GM18858 (cell line): ENCODE data around the gene BUD13.
A peak's percentile ranks its signal among the peaks of the same experiment; 100 is the strongest.

Source experiments
- ATAC-seq: cut with Tn5 transposase; IDR thresholded peaks from one replicate; pipeline ENCODE4 v1.9.1; 2021; ENCODE audit not compliant: unreplicated experiment

BUD13 gene

DNA sequence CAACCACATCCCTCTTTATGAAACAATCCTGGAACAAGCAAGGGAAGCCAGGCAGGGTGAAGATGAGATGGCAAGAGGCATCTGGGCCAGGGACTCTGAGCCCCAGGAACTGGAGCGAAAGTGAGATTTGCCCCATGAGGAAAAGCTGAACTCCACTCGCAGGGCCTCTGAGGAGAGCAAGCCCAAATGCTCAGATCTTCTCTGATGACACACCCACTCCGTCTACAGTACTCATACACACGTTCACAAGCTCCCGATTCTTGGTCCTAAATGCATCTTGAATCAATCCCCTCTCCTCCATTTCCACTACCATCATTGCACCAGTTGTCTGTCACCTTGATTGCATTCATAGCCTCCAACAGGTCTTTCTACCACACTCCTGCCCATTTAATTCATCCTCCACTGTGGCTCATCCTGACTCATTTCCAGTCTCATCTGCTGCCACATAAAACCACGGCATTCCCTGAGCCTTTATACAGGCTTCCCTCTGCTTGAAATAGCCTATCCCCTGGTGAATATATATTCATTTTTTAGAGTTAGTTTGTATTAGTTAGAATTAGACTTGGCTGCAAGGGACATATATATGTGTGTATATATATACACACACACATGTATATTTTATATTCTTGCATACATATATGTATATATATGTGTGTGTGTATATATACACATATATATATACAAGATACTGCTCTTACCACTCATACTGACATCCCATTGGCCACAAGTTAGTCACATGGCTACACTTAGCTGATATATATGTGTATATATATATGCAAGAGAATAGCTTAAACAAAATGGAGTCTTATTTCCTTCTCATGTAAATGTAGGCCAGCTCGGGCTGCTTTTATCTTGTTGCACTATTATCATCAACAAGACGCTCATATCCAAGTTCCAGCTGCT, 20.3 kb upstream of the BUD13 start:
- ATAC-seq, result no peak

DNA sequence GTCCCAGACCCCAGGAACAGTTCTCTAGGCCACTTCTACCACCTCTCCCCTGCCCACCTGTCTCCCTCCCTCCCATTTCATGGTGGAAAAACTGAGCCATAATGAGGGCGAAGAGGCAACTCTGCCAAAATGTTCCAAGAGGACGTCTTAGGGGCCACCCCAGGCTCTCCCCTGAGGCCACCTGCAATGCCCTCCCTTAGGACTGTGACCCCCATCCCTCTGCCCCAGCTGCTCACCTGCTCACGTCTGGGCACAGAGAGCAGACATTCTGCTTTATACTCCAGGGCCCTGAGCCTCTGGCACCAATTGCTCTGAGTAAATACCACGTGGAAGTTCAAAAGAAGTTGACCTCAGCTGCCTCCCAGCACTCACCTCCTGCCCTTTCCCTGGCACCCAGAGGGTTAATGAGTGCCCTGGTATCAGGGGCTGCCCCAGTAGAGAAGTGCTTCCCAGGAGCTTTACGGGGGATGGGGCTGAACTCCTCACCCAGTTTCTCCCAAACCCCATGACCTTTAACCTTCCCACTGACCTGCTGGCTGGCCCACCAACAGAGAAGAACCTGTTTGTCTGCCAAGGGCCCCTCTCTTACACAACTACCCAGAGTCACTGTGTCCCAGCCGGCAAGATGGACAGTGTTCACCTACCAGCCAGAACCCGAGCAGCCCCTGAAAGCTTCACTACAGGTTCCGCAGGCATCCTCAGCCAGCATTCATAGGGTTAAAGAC, 19.5 kb upstream of the BUD13 start:
- ATAC-seq, result no peak

DNA sequence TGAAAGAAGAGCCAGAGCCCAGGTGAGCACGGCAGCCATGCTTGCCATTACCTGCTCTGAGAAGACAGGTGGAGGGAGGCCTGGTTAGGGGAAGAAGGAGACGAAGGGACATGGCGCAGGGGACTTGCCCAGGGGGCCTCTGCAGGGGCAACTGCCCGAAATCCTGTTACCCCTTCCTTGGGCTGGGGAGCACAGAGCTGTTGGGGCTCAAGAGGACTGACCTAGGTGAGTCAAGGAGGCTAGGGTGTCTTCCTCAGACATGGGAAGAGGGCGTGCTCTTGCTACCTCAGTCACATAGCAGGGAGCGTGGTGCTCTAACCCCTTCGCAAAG, 19.0 kb upstream of the BUD13 start, which contains the start of gene APOA5:
TSS of gene APOA5 (minus strand) at position 67 of the 331 bp plus-strand sequence. CDS start at position 48, 19 bp downstream.
- no peak for ATAC-seq

DNA sequence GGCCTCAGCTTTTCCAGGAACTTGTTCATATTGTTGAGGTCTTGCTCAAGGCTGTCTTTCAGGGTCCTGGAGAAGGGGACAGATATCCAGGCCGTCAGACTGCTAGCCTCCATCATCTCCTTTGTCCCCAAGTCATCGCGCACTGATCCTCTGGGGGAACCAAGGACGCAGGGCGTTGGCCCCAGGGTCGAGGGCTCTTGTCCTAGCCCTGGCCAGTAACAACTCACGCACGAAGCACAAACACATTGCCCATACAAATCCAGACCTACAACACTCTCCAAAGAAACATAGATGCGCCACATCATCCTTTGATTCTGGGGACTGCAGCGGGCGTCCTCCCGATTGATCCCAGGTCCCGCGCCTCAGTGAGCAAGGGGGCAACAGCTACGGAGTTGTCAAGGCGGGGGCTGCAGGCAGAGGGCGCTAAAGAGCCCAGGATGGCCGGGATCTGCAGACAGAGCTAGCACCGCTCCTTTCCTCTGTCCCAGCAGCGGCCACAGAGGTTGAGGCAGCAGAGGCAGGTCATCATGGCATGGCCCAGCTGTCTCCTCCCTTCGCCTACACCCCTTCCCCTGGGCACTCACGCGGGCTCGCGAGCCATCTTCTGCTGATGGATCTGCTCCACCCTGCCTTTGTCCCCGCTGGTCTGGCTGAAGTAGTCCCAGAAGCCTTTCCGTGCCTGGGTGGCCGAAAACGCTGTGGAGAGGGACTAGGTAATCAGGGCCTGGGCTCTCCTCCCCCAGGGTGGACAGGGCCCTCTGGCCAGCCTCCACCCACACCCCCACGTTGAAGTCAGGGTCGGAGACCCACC, 18.4 kb upstream of the BUD13 start:
- ATAC-seq, result no peak

DNA sequence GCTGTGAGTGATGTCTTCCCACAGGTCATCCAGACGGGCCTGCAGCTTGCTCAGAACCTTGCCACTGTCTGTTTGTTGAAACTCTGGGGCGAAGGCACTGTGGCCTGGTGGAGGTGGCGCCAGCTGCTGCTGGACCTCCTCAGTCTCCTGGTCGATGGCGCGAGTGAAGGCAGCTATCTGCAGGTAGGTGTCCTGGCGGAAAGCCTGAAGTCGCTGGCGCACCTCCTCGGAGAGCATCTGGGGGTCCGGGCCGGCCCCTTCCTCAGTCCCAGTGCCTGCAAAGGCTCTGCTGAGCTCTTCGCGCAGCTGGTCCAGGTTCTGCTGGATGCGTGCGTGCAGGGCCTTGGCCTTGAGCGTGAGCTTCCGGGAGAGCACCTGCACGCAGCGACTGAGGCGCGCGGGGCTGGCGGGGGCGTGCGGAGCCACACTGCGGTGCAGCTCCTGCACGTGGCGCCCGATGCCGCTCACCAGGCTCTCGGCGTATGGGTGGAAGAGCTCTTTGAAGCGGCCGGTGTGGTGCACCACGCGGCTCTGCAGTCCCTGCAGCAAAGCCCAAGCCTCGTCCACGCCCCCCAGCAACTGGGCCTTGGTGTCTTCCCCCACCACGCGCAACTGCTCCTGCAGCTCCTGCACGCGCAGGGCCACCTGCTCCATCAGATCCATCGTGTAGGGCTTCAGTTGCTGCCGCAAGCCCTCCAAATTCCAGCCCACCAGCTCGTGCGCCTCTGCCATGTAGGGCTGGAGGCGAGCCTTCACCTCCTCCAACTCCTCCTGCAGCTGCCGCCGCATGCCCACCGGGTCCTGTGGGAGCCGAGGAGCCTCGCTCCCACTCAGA, 17.6 kb upstream of the BUD13 start:
- ATAC-seq, result no peak

DNA sequence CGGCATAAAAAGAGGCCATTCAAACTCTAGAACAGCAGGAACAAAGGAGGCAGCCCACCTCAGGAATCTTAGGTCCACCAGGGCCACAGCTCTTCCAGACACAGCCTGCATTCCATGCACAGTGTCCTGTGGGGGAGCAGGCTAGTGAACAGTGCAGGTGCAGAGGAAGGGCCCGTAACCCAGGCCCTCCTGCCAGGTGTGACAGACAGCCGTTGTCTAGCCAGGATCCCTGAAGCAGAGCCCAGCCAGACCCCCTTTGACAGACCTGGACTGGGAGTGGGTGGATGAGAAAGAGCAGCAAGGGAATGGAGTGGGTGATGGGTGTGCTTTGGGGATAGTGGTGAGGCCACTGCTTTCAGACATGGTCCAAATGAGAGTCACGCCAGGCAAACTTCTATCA, 16.2 kb upstream of the BUD13 start:
- ATAC-seq, result no peak

DNA sequence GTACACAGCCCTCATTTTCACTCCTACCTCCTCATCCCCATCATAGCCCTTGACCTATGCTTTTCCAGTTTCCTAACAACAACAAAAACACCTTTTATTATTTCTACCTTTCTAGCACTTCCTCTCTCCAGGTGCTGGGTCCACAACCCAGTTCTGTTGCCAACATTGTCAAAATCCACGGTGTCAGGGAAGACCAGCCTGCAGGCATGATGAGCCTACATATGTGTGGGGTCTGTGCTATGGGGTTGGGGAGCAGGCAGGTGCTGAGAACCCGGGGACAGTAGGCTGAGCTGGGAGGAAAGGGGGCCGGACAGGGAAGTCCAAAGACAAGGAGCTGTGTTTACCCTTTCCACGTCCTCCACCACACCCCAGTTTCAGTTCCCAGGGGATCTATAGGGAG, 15.7 kb upstream of the BUD13 start:
- no peak for ATAC-seq

DNA sequence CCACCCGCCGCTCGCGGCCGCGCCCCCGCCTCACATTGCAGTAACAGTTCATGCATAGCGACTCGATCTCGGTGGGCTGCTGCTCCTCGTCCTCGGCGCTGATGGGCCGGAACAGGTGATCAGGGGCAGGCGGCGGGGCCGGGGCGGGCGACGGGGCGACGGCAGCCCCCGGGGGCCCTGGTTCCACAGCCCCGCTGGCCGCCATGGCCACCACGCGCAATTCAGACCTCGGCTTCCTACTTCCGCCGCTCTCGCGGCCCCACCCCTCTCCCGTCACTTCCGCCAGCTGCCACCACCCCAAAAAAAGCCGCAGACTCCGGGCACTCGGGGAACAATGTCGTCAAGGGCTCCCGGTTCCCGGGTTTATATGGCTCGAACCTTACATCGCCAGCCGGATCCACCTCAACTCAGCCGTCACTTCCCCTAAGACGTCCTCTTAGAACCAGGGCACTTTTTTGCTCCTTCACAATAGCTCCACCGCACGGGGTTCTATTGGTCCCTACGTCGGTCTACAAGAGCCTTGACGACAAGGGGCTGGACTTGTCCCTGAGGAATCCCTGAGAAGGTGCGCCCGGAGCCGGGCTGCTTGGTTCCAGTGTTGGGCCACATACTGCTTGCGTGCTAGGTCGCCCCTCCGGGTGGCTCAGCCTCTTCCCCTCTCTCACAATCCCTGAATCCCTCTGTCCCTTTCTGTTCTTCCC, 15.1 kb upstream of the BUD13 start, which contains the start of gene ZPR1:
TSS of gene ZPR1 (minus strand) at position 238 of the 701 bp plus-strand sequence. CDS start at position 205, 33 bp downstream.
- peak; percentile 68 for ATAC-seq

DNA sequence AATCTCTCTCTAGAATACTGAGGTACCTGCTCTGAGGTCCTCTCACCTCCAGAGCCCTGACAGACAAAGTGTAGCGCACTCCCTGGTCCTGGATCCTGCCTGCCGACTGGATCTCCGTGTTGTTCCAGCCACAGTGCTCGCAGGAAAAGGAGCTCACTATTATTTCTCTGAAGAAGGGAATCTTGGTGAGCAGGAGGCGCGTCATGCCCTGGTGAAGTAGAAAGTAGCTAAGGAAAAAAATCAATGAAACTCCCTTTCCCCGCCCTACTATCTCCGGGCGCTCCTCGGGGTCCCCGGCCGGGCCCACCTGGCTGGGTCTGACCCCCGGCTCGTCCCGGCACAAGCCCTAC, 14.6 kb upstream of the BUD13 start:
- ATAC-seq, result no peak

DNA sequence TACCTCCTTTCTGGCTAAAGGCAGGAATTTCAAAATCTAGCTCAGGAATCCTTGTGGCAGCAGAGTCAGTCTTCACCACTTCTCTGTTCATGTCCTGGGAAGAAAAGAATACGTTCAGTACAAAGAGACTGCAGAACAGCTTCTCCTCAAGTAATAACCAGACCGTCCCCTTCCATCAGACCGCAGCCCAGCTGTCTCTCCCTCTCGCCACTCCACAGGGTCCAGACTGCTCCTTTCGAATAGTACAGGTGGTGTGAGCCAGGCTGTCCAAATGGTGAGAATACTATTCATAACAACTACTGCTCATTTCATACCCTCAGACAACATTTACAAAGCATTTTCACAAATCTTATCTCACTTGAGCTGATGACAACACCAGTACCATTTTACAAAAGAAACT, 14.2 kb upstream of the BUD13 start:
- ATAC-seq, result no peak

DNA sequence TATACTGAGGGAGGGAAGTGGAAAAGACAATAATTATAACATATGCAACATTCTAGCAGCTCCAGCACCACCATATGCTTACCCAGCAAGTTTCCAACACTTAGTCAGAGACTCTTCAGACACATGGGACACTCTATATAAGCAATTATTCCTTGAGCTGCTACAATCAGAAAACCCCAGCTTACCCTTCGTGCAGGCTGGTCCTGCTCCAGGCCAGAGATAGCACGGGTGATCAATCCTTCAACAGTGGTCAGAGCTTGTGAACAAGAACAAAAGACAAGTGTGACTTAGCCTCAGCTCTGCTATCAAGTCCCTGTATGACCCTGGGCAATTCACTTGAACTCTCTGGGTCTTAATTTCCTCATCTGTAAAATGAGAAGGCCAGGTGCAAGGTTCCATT, 13.5 kb upstream of the BUD13 start:
- ATAC-seq, result no peak

DNA sequence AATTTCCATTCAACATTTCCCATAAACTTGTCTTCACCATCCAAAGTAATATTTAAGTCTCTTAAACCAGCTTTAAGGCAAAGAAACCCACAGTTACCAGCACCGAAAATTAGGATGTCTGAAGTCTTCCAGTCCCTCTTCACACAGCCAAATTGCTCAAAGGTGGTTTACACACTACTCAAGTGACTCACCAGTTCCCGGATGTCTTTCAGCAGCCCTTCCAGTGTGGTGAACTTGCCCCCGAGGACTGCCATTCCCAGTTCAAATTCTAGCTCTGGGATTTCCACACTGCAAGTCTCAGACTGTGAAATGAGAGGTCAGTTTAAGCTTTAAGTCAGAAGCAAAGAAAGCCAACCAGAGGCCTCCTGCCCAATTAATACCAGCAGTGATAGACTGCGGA, 9.9 kb upstream of the BUD13 start:
- no peak for ATAC-seq

DNA sequence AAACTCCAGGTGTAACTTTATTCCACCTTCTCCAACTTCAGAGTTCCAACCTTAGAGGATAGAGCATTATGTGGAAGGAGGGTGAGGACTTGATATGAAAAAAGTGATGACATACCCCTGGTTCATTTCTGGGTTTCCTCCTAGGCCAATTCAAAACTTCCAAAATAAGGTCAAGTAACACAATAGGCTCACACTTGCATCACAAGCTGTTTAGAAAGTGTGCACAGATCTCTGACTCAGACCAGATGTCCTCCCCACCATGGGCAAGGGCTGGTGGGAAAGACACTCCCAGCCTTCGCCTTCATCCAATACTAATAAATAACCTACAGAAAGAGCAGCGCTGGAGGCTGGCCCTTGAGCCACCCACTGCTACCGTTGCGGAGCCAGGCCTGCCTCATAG, 5.8 kb upstream of the BUD13 start:
- no peak for ATAC-seq

DNA sequence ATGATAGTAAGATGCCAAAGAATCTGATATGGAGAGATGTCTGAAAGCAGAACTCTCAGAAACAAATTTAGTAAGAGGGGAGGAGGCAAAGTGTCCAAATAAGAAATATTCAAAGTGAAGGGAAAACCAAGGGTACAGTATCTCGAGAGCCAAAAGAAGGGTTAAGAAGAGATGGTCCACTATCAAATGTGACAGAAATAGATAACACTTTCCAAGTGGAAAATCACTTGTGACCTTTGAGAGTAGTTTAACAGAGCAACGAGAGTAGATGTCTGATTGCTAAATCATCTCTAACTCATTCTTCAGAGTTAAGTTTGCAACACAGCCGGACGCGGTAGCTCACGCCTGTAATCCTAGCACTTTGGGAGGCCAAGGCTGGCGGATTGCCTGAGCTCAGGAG, 4.3 kb upstream of the BUD13 start:
- ATAC-seq, result no peak

DNA sequence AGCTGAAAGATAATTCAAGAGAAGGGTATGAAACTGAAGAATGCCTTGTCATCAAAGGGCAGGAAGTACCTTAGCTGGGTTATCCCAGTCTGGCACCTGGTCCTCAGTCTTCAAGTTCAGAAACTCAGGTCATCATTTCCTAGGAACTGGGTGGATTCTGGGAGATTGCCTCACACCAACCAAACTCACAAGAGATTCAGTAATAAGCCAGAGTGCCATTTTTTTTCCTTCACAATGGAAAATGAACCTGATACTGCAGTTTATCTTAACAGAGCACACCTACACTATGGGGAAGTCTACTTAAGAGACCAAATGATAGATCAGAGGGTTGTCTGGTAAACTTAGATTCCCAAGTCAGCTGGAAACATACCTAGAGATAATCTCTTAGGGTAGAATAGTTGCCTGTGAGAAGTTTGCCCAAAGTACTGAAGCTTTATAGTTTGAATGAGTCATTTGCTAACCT, 3.8 kb upstream of the BUD13 start:
- no peak for ATAC-seq

DNA sequence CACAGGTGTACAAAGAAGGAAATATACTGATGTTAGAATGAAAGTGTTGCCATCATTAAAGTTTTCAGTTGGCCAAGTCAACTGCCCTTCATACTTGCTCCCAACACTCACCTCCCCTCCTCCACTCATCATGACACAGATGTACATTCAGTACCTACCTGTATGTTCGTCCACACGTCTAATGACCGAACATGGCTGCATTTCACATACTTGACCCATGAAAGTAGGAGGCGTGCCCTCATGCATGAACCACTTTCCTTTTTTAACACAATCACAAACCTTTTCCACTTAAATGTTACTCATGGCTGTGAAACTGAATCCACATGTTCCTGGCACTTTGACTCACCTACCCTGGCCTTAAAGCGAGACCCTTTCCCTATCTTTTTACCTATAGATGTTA, 3.2 kb upstream of the BUD13 start:
- ATAC-seq, result no peak

DNA sequence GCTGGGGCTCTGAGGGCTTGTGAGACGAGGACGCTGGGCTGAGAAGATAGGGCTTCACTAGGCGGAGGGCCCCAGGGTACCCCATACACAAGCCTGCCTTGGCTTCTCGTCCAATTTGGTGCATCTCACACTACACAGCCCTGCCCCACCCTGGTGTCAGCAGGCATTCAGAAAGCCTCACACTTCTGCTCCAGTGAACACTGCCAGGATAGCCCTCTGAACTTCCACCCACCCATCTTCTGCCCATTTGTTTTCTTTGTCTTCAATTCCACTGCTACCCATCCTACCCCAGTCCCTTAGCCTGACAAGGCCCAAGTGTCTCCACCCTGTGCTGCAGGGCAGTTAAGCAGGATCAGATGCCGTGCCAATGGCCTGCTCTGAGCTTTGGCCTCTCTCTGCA, 1.9 kb upstream of the BUD13 start:
- no peak for ATAC-seq

DNA sequence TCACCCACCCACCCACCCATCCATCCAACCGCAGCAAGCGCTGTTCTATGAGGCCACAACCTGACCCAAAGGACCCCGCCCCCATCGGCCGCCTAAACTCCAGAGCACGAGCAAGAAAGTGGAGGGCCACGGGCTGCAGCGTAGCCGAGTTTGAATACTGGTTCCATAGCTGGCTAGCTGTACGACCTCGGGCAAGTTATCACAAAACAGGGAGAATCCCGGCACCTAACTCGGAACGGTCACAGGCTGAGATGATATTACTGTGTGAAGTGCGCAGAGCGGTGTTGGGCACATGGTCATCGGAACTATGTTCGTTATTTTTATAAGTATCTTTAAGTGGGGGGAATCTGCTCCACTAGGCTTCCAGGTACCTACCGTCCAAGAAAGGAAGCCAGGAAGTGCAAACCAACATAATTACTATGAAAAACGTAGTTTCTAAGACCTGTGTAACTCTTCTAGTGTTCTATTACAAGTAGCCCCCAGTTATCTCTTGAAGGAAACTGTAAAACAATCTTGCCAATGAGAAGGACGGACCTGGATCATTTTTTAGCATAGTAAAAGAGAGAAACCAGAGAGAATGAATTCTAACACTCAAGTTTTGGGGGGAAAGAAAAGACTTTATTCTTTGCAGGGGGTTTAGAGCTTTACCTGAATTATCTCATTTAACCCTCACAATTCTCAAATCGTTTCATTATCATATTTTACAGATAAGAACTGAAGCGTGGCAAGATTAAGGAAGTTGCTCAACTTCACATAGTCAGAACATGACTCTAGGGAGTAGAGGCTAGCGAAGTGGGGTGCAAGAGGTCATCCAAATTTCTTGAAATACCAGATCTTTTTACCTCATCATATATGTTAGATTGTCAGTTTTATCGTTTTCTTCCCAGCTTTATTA, 663 bp upstream of the BUD13 start:
- ATAC-seq, result peak; percentile 21

DNA sequence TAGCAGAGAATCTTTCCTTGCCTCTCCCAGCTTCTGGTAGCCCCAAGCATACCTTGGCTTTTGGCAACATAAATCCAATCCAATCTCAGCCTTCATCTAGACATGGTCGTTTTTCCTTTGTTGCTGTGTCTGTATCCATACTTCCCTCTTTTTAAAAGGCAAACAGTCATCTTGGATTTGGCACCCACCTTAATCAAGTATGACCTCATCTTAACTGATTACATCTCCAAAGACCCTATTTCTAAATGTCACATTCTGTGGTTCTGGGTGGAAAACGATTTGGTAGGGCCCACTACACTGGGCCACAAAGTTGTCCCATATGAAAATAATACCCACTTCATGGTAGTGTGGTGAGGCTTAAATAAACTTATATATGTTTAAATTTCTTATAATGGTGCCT, 852 bp downstream of the BUD13 start:
- no peak for ATAC-seq
